NCI-H2171 (cell line): Measurements from ENCODE around the gene CHST11.

Experiments used
- DNase-seq: peaks from one replicate; lab custom pipeline; 2025; lab: John Stamatoyannopoulos, UW

CHST11 gene

DNA sequence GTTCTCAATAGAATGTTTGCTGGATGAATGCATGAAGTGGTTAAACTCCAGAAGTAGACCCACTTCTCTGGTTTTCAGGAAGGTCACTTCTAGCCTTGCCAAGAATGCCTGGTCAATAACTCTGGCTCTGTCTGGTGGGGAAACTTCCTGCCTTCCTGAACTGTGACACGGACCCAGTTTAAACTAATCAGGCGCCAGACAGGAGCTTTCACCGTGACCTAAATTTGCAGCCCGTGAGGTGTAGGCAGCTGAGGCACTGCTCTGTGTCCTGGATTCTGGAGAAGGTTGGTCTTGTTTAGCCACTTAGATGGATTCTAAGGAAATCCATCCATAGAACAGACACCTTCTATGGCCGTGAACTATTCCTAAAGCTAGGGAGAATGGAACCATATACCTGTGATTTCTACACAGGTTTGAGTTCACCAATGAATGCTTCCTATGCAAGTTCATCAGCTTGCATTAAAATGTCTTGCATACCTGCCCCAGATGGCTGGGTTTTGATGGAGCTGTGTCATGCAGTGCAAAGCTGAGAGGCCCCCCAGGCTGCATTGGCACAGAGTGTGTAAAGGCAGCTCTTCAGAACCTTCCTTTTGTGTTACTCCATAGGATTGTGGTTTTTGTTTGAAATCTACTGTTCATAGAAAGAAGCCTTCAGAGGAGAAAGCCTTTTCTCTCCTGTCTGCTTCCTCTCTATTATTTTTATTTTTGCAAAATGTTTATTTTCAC lies 4.4 kb downstream of the CHST11 start:
- no peak for DNase-seq

- DNase-seq, result no peak
These were observed 5.6 kb downstream of the CHST11 start for GRCh38 chr12:104462325-104462724.

DNA sequence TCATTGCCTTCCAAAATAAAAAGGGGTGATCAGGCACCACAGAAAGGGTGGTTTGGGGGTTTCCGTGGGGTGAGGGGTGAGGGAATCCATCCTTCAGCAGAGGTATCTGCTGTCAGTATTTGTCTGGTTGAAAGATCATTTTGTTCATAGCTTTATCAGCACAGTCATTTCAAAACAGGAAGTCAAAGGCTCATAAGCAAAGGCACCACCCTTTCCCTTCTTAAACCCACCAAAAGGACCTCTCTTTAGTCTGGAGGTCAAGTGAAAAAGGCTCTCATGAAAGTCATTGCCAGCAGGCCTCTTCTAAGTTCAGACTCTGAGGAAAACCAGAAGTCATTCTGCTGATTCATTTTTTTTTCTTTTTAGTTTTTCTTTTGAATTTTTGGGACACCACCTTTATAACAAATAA lies 6.2 kb downstream of the CHST11 start:
- DNase-seq, result no peak

DNA sequence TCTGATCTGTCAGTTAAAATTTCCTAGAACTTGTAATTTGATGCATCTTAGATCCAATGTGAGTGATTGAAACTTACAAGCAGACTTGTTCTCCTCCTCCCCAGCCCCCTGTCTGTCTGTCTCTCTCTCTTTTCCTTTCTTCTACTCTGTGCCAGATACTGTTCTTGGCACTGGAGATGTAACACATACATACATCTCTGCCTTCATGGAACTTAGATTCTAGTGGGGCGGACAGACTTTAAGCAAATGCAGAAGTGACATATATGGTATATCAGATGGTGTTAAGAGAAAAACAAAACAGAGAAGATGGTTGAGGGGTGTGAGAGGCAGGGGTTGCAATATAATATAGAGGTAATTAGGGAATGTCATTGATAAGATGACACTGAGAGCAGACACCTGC lies 6.6 kb downstream of the CHST11 start:
- no peak for DNase-seq

- DNase-seq, result no peak
These were observed 8.2 kb downstream of the CHST11 start for GRCh38 chr12:104464899-104465298.

- no peak for DNase-seq
These were observed 10.1 kb downstream of the CHST11 start for GRCh38 chr12:104466709-104467345.

- no peak for DNase-seq
These were observed 10.6 kb downstream of the CHST11 start for GRCh38 chr12:104467346-104467837.

DNA sequence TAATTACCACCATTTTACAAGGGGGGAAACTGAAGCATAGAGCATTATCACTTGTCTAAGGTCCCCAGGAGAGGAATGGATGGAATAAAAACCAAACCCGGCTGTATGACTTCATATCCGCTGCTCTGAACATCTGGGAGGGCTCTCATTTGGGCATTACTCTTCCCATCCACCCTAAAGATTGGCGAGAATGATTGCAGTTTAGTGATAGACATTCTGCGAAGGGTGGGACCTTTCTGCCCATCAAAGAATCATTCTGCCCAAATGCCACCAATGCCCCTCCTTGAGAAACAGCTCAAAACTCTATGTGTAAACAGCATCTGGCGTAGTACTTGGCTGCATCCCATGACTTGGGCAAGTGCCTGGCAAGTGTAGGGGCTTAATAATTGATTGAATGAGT lies 11.6 kb downstream of the CHST11 start:
- DNase-seq, result no peak

GRCh38 chr12:104469066-104469465 lies 12.3 kb downstream of the CHST11 start:
- no peak for DNase-seq

DNA sequence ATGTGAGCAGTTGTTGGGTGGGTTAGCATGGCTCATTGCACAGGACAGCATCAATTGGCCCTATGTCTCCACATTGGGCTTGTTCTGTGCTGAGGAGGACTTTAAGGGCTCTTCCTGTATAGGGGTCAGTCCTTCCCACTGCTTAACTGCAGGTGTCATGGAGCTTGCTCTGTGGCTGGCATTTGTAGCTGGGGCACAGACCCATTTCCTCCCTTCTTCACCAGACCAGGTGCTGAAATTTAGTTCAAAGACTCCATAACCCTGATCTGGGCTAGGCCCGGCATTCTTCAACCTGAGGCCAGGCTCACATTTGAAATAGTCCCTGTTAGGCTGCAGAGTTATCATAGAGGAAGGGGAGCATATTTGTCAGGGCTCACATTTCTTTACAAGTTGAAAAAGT lies 12.8 kb downstream of the CHST11 start:
- no peak for DNase-seq

- DNase-seq, result no peak
These were observed 13.8 kb downstream of the CHST11 start for GRCh38 chr12:104470521-104470920.

- DNase-seq, result no peak
These were observed 14.6 kb downstream of the CHST11 start for GRCh38 chr12:104471336-104471735.

DNA sequence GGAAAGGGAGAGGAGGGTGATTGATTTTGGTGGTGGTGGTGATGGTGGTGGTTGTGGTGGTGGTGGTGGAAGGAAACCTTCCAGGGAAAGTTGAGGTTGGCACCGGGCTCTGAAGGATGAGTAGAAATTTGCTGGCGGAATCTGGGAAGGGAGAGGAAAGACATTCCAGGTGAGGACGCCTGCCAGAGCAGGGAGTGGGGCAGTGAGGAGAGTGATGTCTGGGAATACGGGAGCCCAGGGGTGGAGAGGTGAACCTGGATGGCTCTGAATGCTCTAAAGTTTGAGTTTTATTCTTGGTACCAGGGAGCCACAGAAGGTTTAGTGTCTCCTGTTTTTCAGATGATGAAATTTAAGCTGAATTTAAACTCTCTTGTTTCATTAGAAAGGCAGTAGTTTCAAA lies 16.0 kb downstream of the CHST11 start:
- DNase-seq, result no peak

GRCh38 chr12:104473374-104473983 lies 16.7 kb downstream of the CHST11 start:
- no peak for DNase-seq

DNA sequence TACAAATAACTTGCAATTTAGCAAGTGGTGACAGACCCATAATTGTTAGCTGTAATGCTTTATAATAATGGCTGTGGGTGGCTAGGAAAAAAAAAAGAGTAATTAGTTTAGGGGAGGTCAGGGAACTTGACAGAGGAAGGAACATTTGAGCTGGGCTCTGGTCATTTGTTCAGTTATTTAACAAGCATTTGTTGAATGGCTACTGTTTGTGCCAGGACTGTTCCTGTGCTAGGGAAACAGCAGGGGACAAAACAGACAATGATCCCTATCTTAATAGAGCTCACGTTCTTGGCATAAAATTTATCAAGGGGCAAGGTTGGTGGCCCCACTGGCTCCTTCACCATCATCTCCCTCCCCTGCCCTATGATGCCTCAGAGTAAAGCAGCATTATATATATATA lies 18.5 kb downstream of the CHST11 start:
- DNase-seq, result no peak

GRCh38 chr12:104477510-104478390 lies 21.0 kb downstream of the CHST11 start:
- DNase-seq, result no peak

GRCh38 chr12:104478396-104479122 lies 21.8 kb downstream of the CHST11 start:
- DNase-seq, result no peak

DNA sequence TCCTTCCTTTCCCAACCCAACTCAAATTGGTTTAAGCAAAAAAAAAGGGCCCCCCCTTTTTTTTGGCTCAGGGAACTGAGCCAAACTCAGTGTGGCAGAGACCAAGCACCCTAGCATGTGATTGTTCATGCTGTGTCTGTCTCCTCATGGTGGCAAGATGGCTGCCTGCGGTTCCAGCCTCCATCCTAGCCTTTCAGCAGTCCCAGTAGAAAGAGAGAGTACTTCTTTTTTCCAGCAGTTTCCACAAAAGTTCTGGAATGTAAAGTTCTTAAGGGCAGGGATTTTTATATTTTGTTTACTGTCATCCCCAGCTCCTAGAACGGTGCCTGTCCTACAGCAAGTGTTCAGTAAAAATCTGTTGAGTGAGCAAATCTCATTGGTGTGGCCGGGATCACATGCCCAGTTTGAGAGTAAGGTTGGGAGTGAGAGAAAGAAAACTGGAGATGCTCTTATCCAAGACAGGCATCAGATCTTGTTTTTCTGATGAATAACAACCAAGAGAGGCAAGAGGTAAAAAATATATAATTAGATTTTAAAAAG lies 22.4 kb downstream of the CHST11 start:
- no peak for DNase-seq

- DNase-seq, result no peak
These were observed 23.3 kb downstream of the CHST11 start for GRCh38 chr12:104480012-104480411.

- DNase-seq, result no peak
These were observed 24.2 kb downstream of the CHST11 start for GRCh38 chr12:104480826-104481440.

DNA sequence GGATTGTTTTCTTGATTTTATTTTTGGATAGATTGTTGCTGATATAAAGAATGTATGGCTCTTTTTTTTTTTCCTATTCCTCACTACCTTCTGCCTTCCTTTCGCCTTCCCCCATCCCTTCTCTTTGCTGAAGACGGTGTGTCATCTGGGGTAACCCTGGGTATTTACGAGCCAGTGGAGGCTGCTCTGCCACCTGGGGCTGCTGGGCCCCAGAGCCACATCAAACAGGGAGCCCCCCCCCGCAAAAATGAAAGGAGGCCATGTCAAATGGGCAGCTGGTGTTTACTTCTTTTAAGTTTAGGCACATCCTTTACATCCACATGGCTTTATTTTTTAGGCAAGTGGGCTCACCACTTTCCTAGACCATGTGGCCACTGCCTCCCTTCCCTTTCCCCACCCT lies 25.4 kb downstream of the CHST11 start:
- DNase-seq, result no peak
